Activated CD4-positive, alpha-beta T cell treated with anti-CD3 and anti-CD28 coated beads, Interleukin-2, amount 50 U/mL, for 16 hours (primary cell): ENCODE data around the gene NOG.

Experiments
- DNase-seq: peaks from one replicate; pipeline ENCODE4 v3.0.0-alpha.2; 2020

Gene NOG

DNA sequence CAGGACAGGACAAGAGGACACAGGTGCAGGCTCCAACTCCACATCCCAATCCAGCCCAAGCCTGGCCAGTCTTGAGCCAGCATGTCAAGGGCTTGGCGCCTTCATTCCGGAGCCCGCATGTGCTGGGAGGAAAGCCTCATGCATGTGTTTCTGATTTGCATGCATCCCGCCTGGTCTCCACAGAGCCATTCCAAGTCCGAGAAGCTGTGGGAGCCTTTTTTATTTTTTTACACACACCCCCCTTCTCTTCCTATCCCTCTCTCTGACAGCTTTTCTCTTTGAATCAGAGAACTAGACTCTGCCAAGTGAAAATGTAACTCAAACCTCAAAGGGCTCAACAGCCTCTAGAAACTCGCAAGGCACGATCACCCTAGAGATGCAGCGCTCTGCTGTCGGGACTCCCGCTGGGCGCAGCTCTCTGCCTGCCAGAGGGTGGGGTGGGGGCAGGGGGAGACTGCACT is 45.1 kb downstream of the NOG start:
- no peak for DNase-seq

GRCh38 chr17:56639517-56639916 is 46.0 kb downstream of the NOG start:
- DNase-seq = no peak

DNA sequence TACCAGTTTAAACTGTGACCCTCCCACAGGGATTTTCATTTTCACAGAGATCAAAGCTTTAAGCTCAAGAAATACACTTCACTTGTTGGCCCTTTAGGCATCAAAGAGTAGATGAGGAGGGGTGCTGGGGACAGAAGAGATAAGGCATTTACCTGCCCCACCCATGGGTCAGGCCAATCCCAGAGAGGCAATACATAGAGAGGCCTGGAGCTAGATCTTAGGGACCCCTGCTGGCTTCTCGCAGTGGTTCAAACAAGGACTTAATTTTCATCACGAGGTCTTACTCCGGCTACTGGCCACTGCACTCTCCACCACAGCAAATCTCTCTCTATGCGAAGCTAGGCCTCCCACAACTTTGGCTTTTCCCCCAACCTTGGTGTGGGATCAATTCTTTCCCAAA is 46.6 kb downstream of the NOG start:
- DNase-seq = no peak

DNA sequence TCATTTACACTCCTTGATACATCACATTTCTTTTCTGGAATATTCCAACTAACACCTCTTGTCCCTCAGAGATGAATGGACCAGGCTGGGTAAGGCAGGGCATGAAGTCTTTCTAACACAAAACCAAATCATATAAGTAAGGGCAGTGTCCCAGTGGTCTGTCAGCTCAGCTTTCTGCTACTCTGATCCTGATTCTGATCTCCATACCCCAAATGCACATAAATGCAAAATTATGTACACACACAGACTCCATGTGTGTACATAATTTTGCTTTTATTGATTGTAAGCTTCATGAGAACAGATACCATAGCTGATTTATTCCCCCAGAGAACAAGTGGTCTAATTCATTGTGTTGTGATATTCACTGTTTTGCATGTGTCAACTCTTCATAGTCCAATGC is 47.9 kb downstream of the NOG start:
- DNase-seq = no peak

DNA sequence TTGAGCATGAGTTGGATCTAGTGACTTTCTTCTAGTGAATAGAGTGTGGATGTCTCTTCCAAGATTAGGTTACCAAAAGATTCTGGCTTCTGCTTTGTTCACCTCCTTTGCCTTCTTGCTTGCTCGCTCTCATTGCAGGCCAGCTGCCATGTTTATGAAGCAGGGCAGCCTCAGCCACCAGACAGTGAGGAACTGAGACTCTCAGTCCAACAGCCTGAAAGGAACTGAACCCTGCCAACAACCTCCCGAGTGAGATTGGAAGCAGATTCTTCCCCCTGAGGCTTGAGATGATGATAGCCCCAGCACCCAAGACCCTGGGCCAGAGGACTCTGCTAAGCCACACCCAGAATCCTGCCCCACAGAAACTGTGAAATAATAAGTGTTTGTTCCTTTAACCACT is 48.4 kb downstream of the NOG start:
- DNase-seq = no peak

GRCh38 chr17:56642424-56642823 is 48.9 kb downstream of the NOG start:
- DNase-seq = no peak
